Fibroblast of skin of scalp (primary cell): ENCODE results near the gene DUSP23.
A peak's percentile ranks its signal among the peaks of the same experiment; 100 is the strongest.

Experiments used
- DNase-seq: peaks from one replicate; pipeline ENCODE4 v3.0.0-alpha.2; 2013

The DUSP23 gene

DNA sequence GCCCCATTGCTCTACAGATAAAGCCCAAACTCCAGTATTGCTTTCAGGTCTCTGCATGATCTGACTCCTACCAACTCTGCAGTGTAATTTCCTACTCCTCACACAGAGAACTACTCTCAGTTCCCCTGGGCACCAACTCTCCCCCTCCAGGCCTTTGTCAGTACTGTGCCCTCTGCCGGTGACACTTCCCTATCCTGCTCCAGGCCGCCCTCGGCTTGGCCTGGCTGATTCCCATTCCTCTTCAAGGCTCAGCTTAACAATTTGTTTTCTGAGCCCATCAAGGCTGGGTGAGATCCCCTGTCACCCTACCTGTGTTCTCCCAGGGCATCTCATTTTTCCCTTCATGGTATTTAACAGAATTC, 48.5 kb downstream of the DUSP23 start:
- DNase-seq, result no peak

GRCh38 chr1:159829822-159830465, 49.2 kb downstream of the DUSP23 start:
- DNase-seq, result peak; percentile 80

DNA sequence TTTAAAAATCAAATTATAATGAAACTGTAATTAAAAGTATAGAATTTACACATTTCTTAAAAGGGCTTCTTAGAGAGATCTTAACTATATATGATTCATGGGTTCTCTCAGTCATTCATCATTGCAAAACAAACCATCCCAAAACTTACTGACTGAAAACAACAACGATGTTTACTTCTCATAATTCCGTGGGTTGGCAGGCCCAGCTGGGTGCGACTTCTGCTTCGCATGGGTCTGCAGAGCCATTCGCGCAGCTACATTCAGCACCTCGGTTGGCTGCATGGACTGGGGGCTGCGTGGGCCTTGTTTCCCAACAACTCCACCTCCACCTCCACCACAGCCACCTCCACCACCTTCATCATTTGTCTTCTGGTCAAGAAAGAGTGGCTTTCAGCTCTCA, 50.0 kb downstream of the DUSP23 start:
- DNase-seq, result no peak

DNA sequence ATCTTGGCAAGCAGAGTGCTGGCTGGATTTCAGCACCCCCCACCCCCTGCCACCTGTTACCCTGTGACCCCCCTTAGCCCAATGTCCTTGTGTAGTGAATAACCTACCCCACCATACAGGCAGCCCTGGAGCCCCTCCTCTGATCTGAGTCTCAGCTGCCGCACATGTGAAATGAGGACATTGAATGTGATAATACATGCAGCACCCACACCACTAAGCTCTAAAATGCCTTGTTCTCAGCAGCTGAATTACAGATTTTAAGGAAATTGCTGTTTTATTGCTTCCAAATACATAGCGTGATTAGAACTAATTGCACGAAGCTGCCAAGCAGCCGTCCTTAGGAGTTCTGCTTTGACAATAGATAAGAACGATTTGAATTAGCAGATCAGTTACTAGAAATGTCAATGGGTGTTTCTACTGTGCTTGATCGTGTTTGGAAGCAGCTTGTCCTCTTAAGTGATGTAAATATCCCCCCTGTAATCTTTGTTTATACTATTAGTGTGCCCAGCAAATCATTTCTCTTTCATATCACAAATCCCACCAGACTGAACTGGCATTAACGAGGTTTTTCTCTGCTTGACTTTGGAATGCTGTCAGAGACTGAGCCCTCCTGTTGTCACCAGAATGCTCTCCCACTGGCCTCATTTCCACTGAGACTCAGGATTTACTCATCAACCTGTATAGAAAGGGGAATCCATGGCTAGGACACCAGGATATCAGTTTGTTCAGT, 50.8 kb downstream of the DUSP23 start:
- DNase-seq, result no peak
